Measurements from ENCODE around the gene SULT1A2. TPM values are rescaled to one million over a fixed set of nuclear protein-coding genes. Genes with fewer than 3 reads are reported as not detected.
"Not testable (repeated sequence)": the region's sequence is repeated elsewhere in the genome, so short reads cannot be mapped to it uniquely, and the experiment has no call there.

Gene SULT1A2
- total RNA-seq, 3 donors from 2014 or later = not detected

GRCh38 chr16:28615486-28616223, 18.8 kb upstream of the SULT1A2 start:
- not testable (repeated sequence) for H3K36me3 Mint-ChIP-seq (ENCODE audit: insufficient read depth); H3K9me3 Mint-ChIP-seq; H3K4me1 Mint-ChIP-seq (ENCODE audit: low read depth); ATAC-seq; H3K27me3 Mint-ChIP-seq (ENCODE audit: low read depth); DNase-seq; H3K4me3 Mint-ChIP-seq

GRCh38 chr16:28614561-28614960, 17.7 kb upstream of the SULT1A2 start:
- H3K27me3 Mint-ChIP-seq (ENCODE audit: low read depth); H3K36me3 Mint-ChIP-seq (ENCODE audit: insufficient read depth); H3K9me3 Mint-ChIP-seq; ATAC-seq; DNase-seq; H3K4me3 Mint-ChIP-seq; H3K4me1 Mint-ChIP-seq (ENCODE audit: low read depth): not testable (repeated sequence)

DNA sequence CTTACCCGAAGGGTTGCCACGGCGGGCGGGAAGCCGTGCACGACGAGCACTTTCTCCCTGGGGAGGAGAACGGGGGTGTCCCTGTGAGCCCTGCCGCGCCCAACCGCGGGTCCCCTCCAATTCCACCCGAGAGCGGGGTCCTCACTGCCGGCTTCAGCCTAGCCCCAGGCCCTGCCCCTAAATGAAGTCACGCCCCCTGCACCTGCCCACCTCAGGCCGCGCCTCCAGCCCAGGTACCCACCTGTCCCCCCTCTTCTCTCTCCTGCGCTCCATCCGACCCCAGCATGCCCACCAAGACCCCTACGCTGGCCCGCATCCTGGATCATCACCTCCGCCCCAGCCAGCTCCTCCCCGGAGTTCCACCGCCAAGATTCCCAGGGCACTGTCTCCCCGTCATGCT, 17.1 kb upstream of the SULT1A2 start:
- not testable (repeated sequence) for ATAC-seq; DNase-seq; H3K27me3 Mint-ChIP-seq (ENCODE audit: low read depth); H3K4me3 Mint-ChIP-seq; H3K36me3 Mint-ChIP-seq (ENCODE audit: insufficient read depth); H3K9me3 Mint-ChIP-seq; H3K4me1 Mint-ChIP-seq (ENCODE audit: low read depth)

- H3K36me3 Mint-ChIP-seq (ENCODE audit: insufficient read depth); H3K4me1 Mint-ChIP-seq (ENCODE audit: low read depth); DNase-seq; H3K4me3 Mint-ChIP-seq; H3K9me3 Mint-ChIP-seq; H3K27me3 Mint-ChIP-seq (ENCODE audit: low read depth): not testable (repeated sequence)
- ATAC-seq = peak; percentile 83 to 86
Measured at GRCh38 chr16:28612359-28613280, 15.8 kb upstream of the SULT1A2 start.

DNA sequence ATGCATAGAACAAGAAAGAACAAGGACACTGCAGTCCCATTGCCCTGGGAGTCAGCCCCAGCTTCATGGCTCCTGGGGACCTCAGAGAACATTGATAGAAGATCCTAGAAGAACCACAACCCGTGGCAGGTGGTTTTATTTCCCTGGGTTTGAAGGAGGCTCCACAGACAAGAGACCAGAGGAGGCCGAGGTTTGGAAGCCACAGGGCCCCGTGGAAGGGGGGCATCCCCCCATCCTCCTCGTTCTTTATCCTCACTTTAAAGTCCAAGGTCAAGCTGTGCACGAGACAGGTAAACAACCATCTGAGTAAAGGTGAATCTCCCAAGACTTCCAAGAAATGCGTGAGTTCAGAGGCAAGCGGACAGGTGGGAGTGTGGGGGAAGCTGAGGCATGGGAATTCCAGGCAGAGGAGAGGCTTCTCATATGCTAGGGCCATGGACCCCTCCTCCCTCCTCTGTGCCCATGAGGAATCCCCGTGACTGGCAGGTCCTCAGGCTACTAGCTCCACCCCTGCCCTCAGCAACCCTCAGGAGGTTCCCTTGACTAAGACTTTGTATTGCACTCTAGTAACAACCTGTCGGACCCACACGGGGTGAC, 13.8 kb upstream of the SULT1A2 start:
- DNase-seq (no peak), ATAC-seq (no peak)
- Mint-ChIP-seq H3K27me3 (ENCODE audit: low read depth) (no peaks in the 10 kb centered on the region), H3K9me3 (no peaks in the 10 kb centered on the region), H3K36me3 (ENCODE audit: insufficient read depth) (no peaks in the 10 kb centered on the region), H3K4me3 (no peak overlapping the region), H3K4me1 (ENCODE audit: low read depth) (peaks cover 9% of the 10 kb centered on the region)

DNA sequence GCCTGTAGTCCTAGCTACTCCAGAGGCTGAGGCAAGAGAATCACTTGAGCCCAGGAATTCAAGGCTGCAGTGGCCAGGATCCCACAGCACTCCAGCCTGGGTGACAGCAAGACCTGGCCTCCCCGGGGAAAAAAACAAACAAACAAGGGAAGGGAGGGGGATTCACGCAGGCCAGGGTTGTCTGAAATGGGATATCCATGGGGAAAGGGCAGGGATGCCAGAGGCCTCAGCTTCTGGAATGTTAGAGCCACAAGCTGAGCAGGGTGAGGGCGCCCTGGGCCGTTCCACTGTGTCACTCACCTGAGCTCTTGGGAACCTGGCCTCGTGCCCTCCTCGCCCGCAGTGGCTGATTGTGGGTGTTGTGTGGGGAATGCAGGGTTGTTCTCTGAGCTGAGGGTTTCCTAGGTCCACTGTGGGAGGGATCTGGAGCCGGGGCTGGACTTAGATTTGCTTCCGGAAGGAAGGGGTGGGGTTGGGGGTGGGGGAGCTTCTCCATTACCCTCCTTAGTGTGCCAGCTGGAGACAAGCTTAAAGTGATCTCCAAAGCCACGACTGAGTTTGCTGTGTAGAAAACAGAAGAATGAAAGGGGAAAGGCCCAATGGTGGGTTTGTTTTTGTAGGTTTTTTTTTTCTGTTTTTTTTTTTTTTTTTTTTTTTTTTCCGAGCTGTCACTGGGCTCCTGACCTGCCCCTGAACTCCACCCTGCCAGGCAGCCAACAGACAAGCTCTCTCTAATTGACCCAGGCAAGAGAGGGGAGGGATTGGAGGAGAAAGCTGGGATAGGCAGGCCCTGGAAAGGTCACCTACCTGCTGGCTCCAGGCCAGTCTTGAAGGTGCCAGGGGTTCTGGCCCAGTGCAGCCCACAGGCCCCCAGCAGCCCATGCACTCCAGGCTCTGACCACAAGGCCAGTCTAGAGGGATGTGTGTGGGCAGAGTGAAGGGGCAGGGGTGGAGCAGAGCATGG, 13.1 kb upstream of the SULT1A2 start, which contains the start of gene SULT1A1:
TSS of gene SULT1A1 (minus strand) at position 414 of the 964 bp plus-strand sequence. CDS start 1,189 bp downstream, outside the sequence.
- peaks cover 9% of the 10 kb centered on the region for H3K4me1 Mint-ChIP-seq (ENCODE audit: low read depth)
- no peak within 1 kb of the TSS for H3K4me3 Mint-ChIP-seq
- no peak for DNase-seq
- no peaks in the 10 kb centered on the region for H3K36me3 Mint-ChIP-seq (ENCODE audit: insufficient read depth)
- no peaks in the 10 kb centered on the region for H3K9me3 Mint-ChIP-seq
- ATAC-seq = no peak
- no peaks in the 10 kb centered on the region for H3K27me3 Mint-ChIP-seq (ENCODE audit: low read depth)

DNA sequence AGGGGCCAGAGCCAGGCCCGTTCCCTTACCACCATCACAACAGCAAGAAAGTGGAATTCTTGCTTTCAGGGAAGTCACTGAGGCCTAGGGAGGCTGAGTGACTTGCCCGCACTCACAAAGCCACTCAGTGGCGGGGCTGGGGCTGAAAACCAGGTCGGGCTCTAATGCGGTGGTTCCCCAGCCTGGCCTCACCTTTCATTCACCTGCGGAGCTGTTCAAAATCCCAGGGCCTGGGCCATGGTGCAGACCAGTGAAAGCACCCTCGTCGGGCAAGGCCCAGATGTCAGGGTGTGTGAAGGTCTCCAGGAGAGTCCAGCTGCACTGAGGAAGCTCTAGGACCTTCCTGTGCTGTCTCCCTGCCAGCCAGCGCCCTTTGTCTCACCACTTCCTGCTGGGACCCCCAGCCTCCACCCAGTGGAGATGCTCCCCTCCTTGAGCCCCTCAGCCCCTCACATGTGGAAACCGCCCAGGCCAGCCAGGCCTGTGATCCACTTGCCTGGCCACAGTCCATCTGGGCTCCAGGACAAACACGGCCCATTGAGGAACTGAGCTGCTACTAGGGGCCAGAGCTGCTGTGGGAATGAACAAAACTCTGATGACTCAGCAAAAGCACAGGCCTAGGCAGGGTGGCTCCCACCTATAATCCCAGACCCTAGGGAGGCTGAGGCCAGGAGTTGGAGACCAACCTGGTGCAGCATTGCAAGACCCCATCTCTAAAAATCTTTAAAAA, 12.2 kb upstream of the SULT1A2 start:
- H3K9me3 Mint-ChIP-seq; H3K36me3 Mint-ChIP-seq (ENCODE audit: insufficient read depth); ATAC-seq; H3K27me3 Mint-ChIP-seq (ENCODE audit: low read depth); H3K4me3 Mint-ChIP-seq; DNase-seq; H3K4me1 Mint-ChIP-seq (ENCODE audit: low read depth): not testable (repeated sequence)

GRCh38 chr16:28608496-28608808, 11.6 kb upstream of the SULT1A2 start:
- H3K4me1 Mint-ChIP-seq (ENCODE audit: low read depth); DNase-seq; H3K4me3 Mint-ChIP-seq; H3K36me3 Mint-ChIP-seq (ENCODE audit: insufficient read depth); H3K9me3 Mint-ChIP-seq; ATAC-seq; H3K27me3 Mint-ChIP-seq (ENCODE audit: low read depth): not testable (repeated sequence)

DNA sequence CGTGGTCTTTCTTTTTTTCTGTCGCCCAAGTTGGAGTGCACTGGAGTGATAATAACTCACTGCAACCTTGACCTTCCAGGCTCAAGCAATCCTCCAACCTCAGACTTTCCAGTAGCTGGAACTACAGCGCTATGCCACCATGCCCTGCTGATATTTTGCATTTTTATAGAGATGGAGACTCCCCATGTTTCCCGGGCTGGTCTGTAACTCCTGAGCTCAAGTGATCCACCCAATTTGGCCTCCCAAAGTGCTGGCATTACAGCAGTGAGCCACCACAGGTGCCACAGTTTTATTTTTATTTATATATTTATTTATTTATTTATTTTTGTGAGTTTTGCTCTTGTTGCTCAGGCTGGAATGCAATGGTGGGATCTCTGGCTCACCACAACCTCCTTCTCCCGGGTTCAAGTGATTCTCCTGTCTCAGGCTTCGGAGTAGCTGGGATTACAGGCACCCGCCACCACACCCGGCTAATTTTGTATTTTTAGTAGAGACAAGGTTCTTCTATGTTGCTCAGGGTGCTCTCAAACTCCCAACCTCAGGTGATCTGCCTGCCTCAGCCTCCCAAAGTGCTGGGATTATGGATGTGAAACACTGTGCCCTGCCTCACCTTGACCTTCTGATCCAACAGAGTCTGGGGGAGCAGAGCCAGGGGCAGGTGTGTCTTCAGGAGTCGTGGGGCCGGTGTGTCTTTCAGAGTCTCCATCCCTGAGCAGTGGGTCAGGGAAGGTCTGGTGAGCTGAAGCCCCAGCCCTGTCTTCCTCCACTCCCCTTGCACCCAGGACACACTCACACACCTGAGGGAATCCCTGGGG, 11.0 kb upstream of the SULT1A2 start:
- not testable (repeated sequence) for H3K27me3 Mint-ChIP-seq (ENCODE audit: low read depth); ATAC-seq; H3K4me1 Mint-ChIP-seq (ENCODE audit: low read depth); H3K36me3 Mint-ChIP-seq (ENCODE audit: insufficient read depth); H3K4me3 Mint-ChIP-seq; DNase-seq; H3K9me3 Mint-ChIP-seq

- DNase-seq = no peak
- Mint-ChIP-seq H3K36me3 (ENCODE audit: insufficient read depth) (no peaks in the 10 kb centered on the region), H3K4me3 (no peak overlapping the region), H3K9me3 (no peaks in the 10 kb centered on the region), H3K27me3 (ENCODE audit: low read depth) (no peaks in the 10 kb centered on the region), H3K4me1 (ENCODE audit: low read depth) (peaks cover 9% of the 10 kb centered on the region)
- ATAC-seq = no peak
Measured at GRCh38 chr16:28607116-28607623, 10.3 kb upstream of the SULT1A2 start.

- H3K9me3 Mint-ChIP-seq = no peaks in the 10 kb centered on the region
- no peaks in the 10 kb centered on the region for H3K27me3 Mint-ChIP-seq (ENCODE audit: low read depth)
- no peaks in the 10 kb centered on the region for H3K36me3 Mint-ChIP-seq (ENCODE audit: insufficient read depth)
- H3K4me3 Mint-ChIP-seq = no peak overlapping the region
- no peak for DNase-seq
- H3K4me1 Mint-ChIP-seq (ENCODE audit: low read depth) = peaks cover 9% of the 10 kb centered on the region
- no peak for ATAC-seq
Measured at GRCh38 chr16:28606291-28607115, 9.7 kb upstream of the SULT1A2 start.

- Mint-ChIP-seq H3K9me3 (no peaks in the 10 kb centered on the region), H3K4me1 (ENCODE audit: low read depth) (no peaks in the 10 kb centered on the region), H3K4me3 (no peak overlapping the region), H3K36me3 (ENCODE audit: insufficient read depth) (no peaks in the 10 kb centered on the region), H3K27me3 (ENCODE audit: low read depth) (no peaks in the 10 kb centered on the region)
- DNase-seq (no peak), ATAC-seq (no peak)
Measured at GRCh38 chr16:28604186-28604565, 7.3 kb upstream of the SULT1A2 start.
